OCI-LY1 (cell line): ENCODE data around the gene LSAMP.

ENCODE experiments used
- H2AFZ ChIP-seq: fragments of 200-600 bp; sonication (generic), shearing (Covaris generic); 2 replicates; pipeline ENCODE4 v1.6.0; 2014; ENCODE audit warnings: antibody characterized with exemption, mild to moderate bottlenecking, low read length
- H3F3A ChIP-seq: fragments of 200-600 bp; sonication (generic), shearing (Covaris generic); 2 replicates; pipeline ENCODE4 v1.6.0; 2014; ENCODE audit warnings: mild to moderate bottlenecking, antibody characterized with exemption, low read length, moderate library complexity; ENCODE audit not compliant: insufficient read depth
- H3K27ac ChIP-seq: fragments of 200-600 bp; sonication (generic); 2 replicates; pipeline ENCODE4 v1.5.1; 2014; ENCODE audit warnings: low read length, mixed run types, mild to moderate bottlenecking, low read depth; ENCODE audit not compliant: poor library complexity, severe bottlenecking
- H3K27me3 ChIP-seq: fragments of 200-600 bp; sonication (generic); 2 replicates; pipeline ENCODE4 v1.6.0; 2014; ENCODE audit warnings: antibody characterized with exemption, mild to moderate bottlenecking, low read length, moderate library complexity; ENCODE audit not compliant: insufficient read depth
- H3K36me3 ChIP-seq: fragments of 200-600 bp; sonication (generic); 2 replicates; pipeline ENCODE4 v1.6.1; 2014; ENCODE audit warnings: mild to moderate bottlenecking, antibody characterized with exemption, low read length, moderate library complexity, mixed read lengths; ENCODE audit not compliant: insufficient read depth
- H3K4me1 ChIP-seq: fragments of 200-600 bp; sonication (generic); 2 replicates; pipeline ENCODE4 v1.5.1; 2014; ENCODE audit warnings: mild to moderate bottlenecking, low read length, moderate library complexity; ENCODE audit not compliant: insufficient read depth, severe bottlenecking
- H3K4me2 ChIP-seq: fragments of 200-600 bp; sonication (generic), shearing (Covaris generic); 2 replicates; pipeline ENCODE4 v1.6.1; 2014; ENCODE audit warnings: low read length
- H3K4me3 ChIP-seq: fragments of 200-600 bp; sonication (generic); 2 replicates; pipeline ENCODE4 v1.5.1; 2014; ENCODE audit warnings: low read length, low read depth, mild to moderate bottlenecking, mixed read lengths; ENCODE audit not compliant: poor library complexity, severe bottlenecking
- H3K79me2 ChIP-seq: fragments of 200-600 bp; shearing (Covaris generic); 2 replicates; pipeline ENCODE4 v1.6.1; 2016; ENCODE audit warnings: mixed run types, low read length, mixed read lengths; ENCODE audit not compliant: insufficient read depth
- H3K9ac ChIP-seq: fragments of 200-600 bp; sonication (generic), shearing (Covaris generic); 2 replicates; pipeline ENCODE4 v1.6.1; 2014; ENCODE audit warnings: mild to moderate bottlenecking, low read length, mixed read lengths
- H3K9me2 ChIP-seq: fragments of 200-600 bp; sonication (generic), shearing (Covaris generic); 2 replicates; pipeline ENCODE4 v1.6.1; 2014; ENCODE audit warnings: low read depth, mild to moderate bottlenecking, low read length, mixed read lengths
- H3K9me3 ChIP-seq: fragments of 200-600 bp; shearing (Covaris generic); 2 replicates; pipeline ENCODE4 v1.6.1; 2014; ENCODE audit warnings: low read length, mixed read lengths
- H4K20me1 ChIP-seq: fragments of 200-600 bp; sonication (generic), shearing (Covaris generic); 2 replicates; pipeline ENCODE4 v1.6.0; 2016; ENCODE audit warnings: mild to moderate bottlenecking, low read length; ENCODE audit not compliant: insufficient read depth
- EZH2 ChIP-seq: fragments of 200-600 bp; sonication (generic), shearing (Covaris generic); IDR thresholded peaks from 2 replicates; pipeline ENCODE4 v1.8.0; 2017; ENCODE audit warnings: borderline replicate concordance, mixed run types, mild to moderate bottlenecking, antibody characterized with exemption, low read length, moderate library complexity, mixed read lengths
- TF ChIP-seq, protein P1 (sequence below): fragments of 200-600 bp; sonication (generic), shearing (Covaris generic); IDR thresholded peaks from 2 replicates; pipeline ENCODE4 v1.5.1; 2017; ENCODE audit warnings: mild to moderate bottlenecking, antibody characterized with exemption, low read length, moderate library complexity, mixed read lengths

LSAMP gene

DNA sequence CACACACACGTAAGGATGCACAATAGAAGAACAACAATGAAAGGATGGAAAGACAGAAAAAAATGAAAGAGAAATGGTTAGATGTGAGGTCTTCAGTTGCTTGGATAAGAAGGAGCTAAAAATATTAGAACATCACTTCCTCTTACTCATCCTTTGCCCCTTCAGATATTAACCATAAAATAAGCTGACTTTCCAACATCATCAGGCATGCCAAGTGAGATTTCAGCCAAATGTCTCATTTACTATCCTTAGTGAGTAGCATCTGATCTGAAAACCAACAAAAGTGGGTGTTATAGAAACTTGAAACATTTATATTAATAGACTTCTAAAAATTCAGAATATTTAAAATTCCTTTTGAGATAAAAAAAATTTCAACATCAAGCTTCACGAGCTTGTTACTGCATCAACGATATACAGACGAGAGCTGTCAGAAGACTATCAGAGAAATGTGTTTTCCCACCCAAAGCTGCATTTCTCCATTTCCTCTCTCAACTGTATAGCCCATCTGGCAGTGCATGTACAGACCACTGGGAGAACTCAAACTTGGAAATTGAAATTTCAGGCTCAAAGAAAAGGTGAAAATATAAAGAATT lies 25.4 kb upstream of the LSAMP start:
- H3K36me3 ChIP-seq: no peaks in the 10 kb centered on the region
- no peak for TF ChIP-seq EZH2
- TF ChIP-seq, protein P1, sequence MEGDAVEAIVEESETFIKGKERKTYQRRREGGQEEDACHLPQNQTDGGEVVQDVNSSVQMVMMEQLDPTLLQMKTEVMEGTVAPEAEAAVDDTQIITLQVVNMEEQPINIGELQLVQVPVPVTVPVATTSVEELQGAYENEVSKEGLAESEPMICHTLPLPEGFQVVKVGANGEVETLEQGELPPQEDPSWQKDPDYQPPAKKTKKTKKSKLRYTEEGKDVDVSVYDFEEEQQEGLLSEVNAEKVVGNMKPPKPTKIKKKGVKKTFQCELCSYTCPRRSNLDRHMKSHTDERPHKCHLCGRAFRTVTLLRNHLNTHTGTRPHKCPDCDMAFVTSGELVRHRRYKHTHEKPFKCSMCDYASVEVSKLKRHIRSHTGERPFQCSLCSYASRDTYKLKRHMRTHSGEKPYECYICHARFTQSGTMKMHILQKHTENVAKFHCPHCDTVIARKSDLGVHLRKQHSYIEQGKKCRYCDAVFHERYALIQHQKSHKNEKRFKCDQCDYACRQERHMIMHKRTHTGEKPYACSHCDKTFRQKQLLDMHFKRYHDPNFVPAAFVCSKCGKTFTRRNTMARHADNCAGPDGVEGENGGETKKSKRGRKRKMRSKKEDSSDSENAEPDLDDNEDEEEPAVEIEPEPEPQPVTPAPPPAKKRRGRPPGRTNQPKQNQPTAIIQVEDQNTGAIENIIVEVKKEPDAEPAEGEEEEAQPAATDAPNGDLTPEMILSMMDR: no peak
- no peaks in the 10 kb centered on the region for H3K9me3 ChIP-seq

GRCh38 chr3:116469546-116469945 lies 24.3 kb upstream of the LSAMP start:
- Histone ChIP-seq H3K4me1 (no peaks in the 10 kb centered on the region), H3K36me3 (no peaks in the 10 kb centered on the region), H3K9me3 (no peaks in the 10 kb centered on the region), H3K79me2 (no peaks in the 10 kb centered on the region), H3F3A (no peaks in the 10 kb centered on the region), H3K27me3 (no peaks in the 10 kb centered on the region), H2AFZ (no peak overlapping the region), H3K9me2 (no peaks in the 10 kb centered on the region), H3K9ac (no peak overlapping the region), H3K4me2 (no peak overlapping the region), H3K27ac (no peak overlapping the region), H4K20me1 (no peaks in the 10 kb centered on the region), H3K4me3 (no peak overlapping the region)
- TF ChIP-seq EZH2: no peak
- TF ChIP-seq, protein P1: no peak

More for the DNA sequence above, 25.4 kb upstream of the LSAMP start:
- Histone ChIP-seq H3K4me1 (no peaks in the 10 kb centered on the region), H3K9ac (no peak overlapping the region), H3F3A (no peaks in the 10 kb centered on the region), H3K27me3 (no peaks in the 10 kb centered on the region), H3K79me2 (no peaks in the 10 kb centered on the region), H4K20me1 (no peaks in the 10 kb centered on the region), H3K27ac (no peak overlapping the region), H3K9me2 (no peaks in the 10 kb centered on the region), H3K4me3 (no peak overlapping the region), H3K4me2 (no peak overlapping the region), H2AFZ (no peak overlapping the region)

DNA sequence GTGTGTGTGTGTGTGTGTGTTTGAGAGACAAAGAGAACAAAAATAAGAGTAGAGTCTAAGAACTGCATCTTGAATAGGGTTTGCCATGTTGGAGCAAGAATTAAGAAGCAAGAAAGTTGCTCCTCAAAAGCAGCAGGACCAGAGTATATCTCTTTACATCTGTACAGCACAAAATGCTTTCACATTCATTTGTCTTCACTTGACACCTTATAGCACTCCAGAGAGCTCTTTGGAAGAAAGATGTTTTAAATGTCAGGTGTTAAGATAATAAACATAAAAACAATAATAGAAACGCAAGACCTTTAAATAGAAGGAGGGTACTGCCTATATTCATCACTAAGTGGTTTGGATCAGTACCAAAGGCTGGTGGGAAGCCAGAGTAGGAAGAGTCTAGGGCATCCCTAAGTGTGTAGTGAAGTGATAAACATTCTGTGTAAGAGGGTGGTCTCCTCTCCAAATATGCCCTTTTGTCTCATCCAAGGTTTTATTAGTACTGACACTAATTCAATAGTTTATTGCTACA lies 19.1 kb upstream of the LSAMP start:
- H3F3A ChIP-seq: no peaks in the 10 kb centered on the region
- no peak overlapping the region for H2AFZ ChIP-seq
- H3K36me3 ChIP-seq: no peaks in the 10 kb centered on the region
- H3K9me2 ChIP-seq: no peaks in the 10 kb centered on the region
- no peak overlapping the region for H3K27ac ChIP-seq
- TF ChIP-seq EZH2: no peak
- TF ChIP-seq, protein P1: no peak
- H3K9ac ChIP-seq: no peak overlapping the region
- no peaks in the 10 kb centered on the region for H3K79me2 ChIP-seq
- no peak overlapping the region for H3K4me2 ChIP-seq
- no peaks in the 10 kb centered on the region for H3K9me3 ChIP-seq
- no peak overlapping the region for H3K4me3 ChIP-seq
- H4K20me1 ChIP-seq: no peaks in the 10 kb centered on the region
- no peaks in the 10 kb centered on the region for H3K4me1 ChIP-seq
- no peaks in the 10 kb centered on the region for H3K27me3 ChIP-seq
